T-helper 9 cell (primary cell): ENCODE data around the gene SCTR.

Experiments used
- DNase-seq: peaks from one replicate; pipeline ENCODE4 v3.0.0-alpha.2; 2020
- total RNA-seq, 2 donors: gene quantifications; one replicate each; lab custom pipeline; 2026; lab: John Stamatoyannopoulos, UW

Gene SCTR
- 0 to 0.14 reads per million in 2 donors for total RNA-seq

- no peak for DNase-seq
Observed at GRCh38 chr2:119523952-119524694, at the start of gene SCTR. TSS of gene SCTR (minus strand) at chr2:119524483. CDS start at chr2:119524226, 257 bp downstream.

DNA sequence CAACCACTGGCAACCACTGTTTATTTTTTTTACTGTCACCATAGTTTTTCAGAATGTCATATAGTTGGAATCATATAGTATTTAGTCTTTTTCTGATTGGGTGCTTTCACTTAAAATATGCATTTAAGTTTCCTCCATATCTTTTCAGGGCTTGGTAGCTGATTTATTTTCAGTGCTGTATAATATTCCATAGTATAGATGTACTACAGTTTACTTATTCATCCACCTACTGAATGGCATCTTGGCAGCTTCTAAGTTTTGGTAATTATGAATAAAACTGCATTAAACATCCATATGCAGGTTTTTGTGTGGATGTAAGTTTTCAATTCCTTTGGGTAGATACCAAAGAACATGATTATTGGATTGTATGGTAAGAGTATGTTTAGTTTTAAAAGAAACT is 43.0 kb upstream of the SCTR start:
- no peak for DNase-seq

- no peak for DNase-seq
Observed at GRCh38 chr2:119565481-119565880, 41.2 kb upstream of the SCTR start.

DNA sequence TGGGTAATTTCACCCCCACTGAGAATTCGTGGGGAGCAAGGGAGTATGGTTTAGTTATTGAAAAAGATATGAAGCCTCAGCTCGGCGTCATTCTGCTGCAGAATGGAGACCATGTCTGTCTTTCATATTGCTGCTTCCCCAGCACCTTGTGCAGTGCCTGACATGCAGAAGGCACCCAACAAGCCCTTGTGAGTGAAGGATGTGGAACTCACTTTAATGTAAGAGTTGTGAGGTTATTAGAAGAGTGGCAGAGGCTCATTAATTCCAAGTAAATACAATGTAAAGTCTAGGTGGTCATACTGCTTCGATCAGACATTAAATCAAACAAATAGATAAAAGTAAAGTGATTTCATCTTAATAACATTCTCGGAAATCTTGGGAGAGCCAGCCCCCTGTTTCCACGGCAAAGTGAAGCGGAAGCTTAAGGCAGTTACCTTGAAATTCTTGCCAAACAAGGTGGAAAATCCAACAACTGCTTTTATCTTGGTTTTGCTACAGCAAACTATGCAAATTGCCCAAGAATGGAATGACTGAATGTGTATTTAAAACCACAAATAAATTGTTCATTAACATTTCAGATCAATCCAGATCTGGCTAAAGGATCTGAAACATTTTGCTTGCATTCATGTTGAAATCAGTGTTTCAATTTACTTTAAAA is 29.5 kb upstream of the SCTR start:
- DNase-seq, result no peak

DNA sequence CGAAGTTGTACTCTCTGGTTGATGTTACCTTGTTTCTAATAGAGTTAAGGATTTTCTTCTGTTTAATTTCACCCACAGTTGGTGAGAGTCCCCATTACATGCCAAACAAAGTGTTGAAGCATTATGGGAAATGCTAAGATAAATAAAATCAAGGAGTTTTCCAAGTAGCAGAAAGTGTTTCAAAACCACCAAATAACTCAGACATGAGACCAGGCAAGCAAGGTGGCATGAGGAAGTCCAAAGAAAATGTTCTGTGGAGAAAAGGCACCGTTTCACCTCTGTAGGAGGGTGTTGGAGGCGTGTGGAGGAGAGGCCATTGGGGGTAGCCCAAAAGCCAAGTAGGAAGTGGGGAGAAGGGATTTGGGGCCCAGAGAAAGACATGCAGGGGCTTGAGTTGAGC is 28.6 kb upstream of the SCTR start:
- DNase-seq, result no peak

DNA sequence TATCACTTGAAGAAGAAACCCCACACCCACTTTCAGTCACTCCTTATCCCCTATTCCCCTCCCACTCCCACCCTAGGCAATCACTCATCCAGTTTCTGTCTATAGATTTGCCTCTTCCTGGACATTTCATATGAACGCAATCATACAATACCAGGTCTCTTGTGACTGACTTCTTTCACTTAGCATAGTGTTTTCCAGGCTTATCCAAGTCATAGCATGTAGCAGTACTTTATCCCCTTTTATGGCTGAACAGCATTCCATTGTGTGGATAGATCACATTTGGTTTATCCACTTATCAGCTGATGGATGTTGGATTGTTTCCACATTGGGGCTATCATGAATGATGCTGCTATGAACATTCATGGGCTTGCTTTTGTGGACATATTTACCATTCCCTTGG is 26.6 kb upstream of the SCTR start:
- DNase-seq, result no peak

- DNase-seq, result no peak
Observed at GRCh38 chr2:119550346-119550745, 26.1 kb upstream of the SCTR start.

DNA sequence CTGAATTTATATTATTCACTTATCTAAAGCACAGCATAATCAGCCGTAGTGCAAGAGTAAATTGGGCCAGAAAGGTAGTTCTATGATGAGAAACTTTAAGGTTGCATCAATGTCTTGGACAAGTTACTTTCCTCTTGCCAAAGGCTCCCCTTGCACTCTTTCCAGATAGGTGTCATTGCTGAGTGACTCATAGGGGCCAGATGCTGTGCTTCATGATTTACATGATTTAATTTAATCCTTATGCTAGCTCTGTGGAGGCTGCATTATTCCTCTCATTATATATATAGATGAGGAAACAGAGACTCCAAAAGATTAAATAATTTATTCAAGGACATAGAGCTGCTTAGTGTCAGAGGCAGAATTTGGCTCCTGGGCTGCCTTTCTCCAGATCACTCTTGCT is 25.0 kb upstream of the SCTR start:
- no peak for DNase-seq

DNA sequence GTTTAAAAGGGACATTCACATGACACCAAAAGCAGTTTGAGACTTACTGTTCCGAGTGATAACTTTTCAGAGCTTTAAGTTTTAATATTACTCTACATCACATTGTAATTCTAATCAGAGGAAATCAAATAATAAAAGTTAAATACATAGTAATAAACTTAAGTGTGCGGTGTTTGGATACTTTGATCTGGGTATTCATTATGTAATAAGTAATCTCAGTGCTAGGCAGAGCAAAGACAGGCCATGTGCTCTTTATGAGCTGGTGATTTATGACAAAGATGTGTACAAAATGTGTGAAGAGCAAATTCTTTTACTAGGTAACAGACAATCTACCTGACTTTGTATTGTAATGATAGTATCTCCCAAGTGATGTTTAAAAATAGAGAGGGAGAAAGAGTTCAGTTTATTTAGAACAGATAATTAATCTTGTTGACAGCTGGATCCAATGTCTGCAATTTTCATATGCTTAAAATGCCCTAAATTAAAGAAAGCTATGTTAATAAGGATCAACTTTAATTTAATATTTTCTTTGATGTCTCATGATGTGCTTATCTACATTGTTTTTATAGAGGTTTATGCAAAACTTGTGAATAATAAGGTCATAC is 24.3 kb upstream of the SCTR start:
- DNase-seq, result no peak

DNA sequence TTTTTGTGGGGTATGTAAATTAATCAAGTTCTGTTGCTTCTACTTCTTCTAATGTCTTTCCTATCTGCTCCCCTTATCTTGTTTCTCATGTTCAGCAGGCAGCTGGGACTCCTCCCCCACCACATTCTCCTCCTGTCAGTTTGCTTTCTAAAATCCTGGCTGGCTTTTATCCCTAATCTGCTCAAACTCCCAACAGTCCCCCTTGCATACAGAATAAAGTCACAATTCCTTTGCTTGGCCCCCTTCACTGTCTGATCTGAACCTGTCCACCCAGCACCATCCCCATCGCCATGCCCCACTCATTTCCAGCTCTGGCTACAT is 22.1 kb upstream of the SCTR start:
- no peak for DNase-seq

GRCh38 chr2:119545754-119546446 is 21.6 kb upstream of the SCTR start:
- no peak for DNase-seq

DNA sequence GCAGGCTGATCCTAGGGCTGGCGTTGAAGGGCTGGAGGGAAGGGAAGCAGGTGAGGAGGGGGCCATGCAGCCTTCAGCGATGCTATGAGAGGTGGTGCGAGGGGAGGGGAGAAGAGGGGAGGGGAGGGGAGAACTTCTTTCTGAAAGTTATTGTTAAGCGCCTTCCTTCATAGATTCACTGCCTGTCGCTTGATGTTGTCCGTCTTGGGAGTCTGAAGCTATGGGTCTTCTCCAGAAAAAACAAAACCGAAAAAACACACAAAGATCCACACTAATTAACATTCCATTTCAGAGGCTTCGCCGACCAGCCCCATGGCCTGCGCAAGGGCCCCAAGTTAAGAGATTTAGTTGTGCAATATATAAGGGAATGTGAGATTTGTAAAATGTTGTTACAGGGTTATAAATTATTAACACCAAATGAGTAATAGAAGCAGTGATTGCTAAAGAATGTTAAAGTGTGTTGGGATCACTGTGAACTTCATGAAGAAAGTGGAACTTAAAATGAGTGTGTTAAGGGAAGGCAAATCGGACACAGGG is 20.7 kb upstream of the SCTR start:
- no peak for DNase-seq

GRCh38 chr2:119544075-119544938 is 20.0 kb upstream of the SCTR start, which contains the start of gene CFAP221:
TSS of gene CFAP221 (plus strand) at chr2:119544449. CDS start at chr2:119546132, 1,683 bp downstream.
- no peak for DNase-seq

DNA sequence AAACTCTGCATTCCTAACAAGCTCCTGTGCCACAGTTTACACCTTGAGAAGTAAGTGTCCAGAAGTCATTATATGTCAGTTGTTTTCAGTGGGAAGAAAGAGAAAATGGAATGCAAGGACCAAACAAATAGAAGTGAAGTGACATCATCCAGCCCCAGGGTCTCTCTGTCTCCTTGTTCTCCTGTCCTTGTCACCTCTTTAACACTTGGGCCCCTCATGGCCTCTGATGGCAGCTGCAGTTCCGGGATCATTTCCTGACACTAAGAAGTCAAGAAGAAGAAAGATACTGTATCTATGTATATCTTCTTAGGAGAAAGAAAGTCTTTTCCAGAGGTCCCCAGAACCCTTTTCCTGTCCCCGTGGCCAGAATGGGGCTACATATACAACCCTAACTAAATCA is 17.2 kb upstream of the SCTR start:
- no peak for DNase-seq

GRCh38 chr2:119537792-119538191 is 13.5 kb upstream of the SCTR start:
- no peak for DNase-seq

DNA sequence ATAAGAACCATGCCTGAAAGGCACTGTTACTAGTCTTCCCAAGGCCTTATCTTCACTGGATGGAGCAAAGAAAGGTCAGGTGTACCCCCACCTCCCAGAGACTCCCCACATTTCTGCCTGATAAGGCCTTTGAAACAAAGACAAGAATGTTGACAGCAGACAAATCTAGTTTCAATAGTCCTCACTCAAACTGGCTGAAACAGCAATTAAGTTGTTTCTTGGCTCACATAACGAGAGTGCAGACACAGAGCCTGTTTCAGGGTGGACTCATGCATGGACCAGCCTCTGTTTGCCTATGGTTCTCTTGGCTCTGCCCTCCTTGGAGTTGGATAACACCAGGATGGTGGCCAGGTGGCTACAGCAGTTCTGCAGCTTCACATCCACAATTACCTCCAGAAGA is 12.4 kb upstream of the SCTR start:
- no peak for DNase-seq

DNA sequence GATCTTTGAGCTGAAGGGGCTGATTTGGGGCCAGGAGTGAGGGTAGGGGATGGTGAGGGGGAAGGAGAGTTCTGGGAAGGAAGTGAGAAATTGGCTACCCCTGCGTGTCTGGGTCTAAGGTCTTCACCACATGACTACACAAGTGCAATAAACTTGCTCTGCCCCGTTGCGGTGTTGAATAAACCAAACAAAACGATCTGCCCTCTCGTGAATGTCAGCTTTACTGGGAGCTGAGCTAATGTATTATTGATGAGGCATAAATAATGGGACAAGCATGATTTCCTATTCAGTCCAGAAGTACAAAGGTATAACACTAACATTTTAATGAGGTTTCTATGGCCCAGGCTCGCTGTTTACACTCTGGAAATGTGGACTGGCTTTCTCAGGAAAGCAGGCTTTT is 11.9 kb upstream of the SCTR start:
- no peak for DNase-seq

- DNase-seq, result no peak
Observed at GRCh38 chr2:119533560-119533959, 9.3 kb upstream of the SCTR start.

GRCh38 chr2:119531292-119531691 is 7.0 kb upstream of the SCTR start:
- DNase-seq, result no peak

GRCh38 chr2:119527999-119528398 is 3.7 kb upstream of the SCTR start:
- DNase-seq, result no peak

DNA sequence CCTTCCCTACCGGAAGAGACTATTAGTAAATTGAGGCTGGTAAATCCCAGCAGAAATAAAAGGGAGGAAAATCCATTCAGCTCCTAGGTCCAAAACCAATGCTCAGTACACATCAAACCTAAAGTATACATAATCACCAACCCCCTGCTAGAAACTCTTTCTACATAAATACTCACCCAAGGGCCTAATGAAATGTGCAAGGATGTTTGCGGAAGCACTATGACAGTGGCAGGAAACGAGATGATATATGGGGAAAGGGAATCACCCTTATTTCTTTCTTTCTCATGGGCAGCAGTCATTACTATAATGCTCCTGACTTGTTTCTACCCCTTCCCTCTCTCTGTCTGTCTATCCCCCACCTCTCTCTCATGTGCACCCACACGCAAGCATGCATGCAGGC is 1.3 kb upstream of the SCTR start:
- no peak for DNase-seq

DNA sequence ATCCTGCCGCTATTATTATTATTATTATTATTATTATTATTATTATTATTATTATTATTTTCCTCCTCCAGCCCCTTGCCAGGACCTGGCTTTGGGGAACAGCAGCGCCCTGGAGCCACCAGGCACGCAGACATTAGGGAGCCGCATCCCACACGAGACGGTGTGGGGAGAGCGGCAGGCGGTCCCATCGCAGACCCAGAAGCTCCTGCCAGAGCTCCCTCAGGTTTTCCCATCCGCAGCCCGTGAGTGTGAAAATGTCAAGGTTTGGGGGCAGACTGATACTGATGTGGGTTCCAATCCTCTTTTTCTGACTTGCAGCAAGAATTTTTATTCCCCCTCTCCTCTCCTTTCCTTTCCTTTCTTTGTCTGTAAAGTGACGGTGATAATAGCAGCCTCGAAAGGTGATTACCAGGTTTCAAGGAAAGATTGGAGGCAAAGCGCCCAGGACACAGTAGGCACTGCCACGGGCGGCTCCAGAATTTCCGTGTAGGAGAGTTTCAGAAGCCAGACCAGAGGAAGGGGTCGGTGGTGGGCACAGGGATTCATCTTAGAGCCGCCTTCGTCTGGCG is 816 bp downstream of the SCTR start:
- no peak for DNase-seq
